Bronchial epithelial cell (primary cell): ENCODE measurements around the gene C10orf90. TPM values are rescaled to one million over a fixed set of nuclear protein-coding genes. Genes with fewer than 3 reads are reported as not detected.

Source experiments
- DNase-seq: peaks from one replicate; pipeline ENCODE4 v3.0.0-alpha.2; 2010; ENCODE audit warnings: low read depth
- FAIRE-seq: peaks from 2 replicates; lab custom pipeline; 2011; peaks lifted over from hg19 to GRCh38; lab: Jason Lieb, UNC
- H3K27me3 ChIP-seq: 2 replicates; pipeline ENCODE4 v1.5.1; 2011; ENCODE audit warnings: low read length; ENCODE audit not compliant: control insufficient read depth, insufficient read depth
- H3K36me3 ChIP-seq: 2 replicates; pipeline ENCODE4 v1.5.1; 2011; ENCODE audit warnings: low read length; ENCODE audit not compliant: control insufficient read depth, insufficient read depth
- H3K4me3 ChIP-seq: 2 replicates; pipeline ENCODE4 v1.5.1; 2011; ENCODE audit warnings: mild to moderate bottlenecking, low read depth, low read length, control low read depth
- total RNA-seq: library from RNA; depleted of rRNA; stranded (reverse); fragments of >200 nt; gene quantifications from 2 replicates; pipeline ENCODE4 v1.2.1, GENCODE V29; 2014
- TF ChIP-seq, protein P1 (sequence below): IDR thresholded peaks from 2 replicates; pipeline ENCODE4 v1.5.1; 2011; ENCODE audit warnings: mild to moderate bottlenecking, moderate library complexity, low read length, control low read depth, inconsistent platforms; ENCODE audit not compliant: insufficient read depth, severe bottlenecking

C10orf90 gene
- total RNA-seq, 1 donor from 2014 or later = not detected

DNA sequence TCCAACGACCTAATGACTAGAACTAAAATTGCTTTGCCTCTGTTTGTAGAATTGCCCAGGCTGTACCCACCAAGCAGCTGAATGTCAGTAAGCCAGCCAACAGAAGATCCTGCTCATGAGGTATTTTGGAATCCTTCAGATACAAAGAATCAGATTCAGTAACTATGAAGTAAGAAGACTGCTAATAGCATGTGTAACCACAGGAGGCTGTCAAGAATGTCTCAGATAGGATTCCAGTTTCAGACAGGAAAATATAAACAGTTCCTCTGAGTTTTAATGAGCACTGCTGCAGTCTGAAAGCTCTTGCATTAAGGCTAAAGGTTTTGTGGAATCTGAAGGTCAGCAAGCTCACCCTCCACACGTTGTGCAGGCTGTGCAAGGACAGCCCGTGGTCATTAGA is 169.6 kb downstream of the C10orf90 start:
- Histone ChIP-seq H3K27me3 (no peaks in the 10 kb centered on the region), H3K36me3 (no peaks in the 10 kb centered on the region), H3K4me3 (no peak overlapping the region)
- no peak for DNase-seq
- FAIRE-seq = no peak
- TF ChIP-seq, protein P1, sequence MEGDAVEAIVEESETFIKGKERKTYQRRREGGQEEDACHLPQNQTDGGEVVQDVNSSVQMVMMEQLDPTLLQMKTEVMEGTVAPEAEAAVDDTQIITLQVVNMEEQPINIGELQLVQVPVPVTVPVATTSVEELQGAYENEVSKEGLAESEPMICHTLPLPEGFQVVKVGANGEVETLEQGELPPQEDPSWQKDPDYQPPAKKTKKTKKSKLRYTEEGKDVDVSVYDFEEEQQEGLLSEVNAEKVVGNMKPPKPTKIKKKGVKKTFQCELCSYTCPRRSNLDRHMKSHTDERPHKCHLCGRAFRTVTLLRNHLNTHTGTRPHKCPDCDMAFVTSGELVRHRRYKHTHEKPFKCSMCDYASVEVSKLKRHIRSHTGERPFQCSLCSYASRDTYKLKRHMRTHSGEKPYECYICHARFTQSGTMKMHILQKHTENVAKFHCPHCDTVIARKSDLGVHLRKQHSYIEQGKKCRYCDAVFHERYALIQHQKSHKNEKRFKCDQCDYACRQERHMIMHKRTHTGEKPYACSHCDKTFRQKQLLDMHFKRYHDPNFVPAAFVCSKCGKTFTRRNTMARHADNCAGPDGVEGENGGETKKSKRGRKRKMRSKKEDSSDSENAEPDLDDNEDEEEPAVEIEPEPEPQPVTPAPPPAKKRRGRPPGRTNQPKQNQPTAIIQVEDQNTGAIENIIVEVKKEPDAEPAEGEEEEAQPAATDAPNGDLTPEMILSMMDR = no peak

DNA sequence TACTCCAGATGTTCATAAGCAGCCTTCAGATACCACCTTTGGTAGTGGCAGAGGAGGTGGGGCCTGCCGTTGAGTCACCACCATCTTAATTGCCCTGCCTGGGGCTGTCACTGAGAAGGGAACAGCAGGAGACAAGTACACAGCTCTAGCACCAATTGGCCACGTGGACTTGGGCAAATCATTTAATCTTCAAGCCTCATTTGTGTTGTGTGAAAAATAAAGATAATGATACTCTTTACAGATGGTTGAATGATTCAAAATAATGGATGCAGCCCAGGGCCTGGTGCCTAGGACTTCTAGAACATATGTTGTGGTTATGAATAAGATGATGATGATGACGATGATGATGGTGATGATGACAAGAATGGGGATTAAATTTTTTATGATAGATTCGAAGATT is 170.3 kb downstream of the C10orf90 start:
- no peak for FAIRE-seq
- TF ChIP-seq, protein P1 = no peak
- no peak for DNase-seq
- Histone ChIP-seq H3K4me3 (no peak overlapping the region), H3K36me3 (no peaks in the 10 kb centered on the region), H3K27me3 (no peaks in the 10 kb centered on the region)

DNA sequence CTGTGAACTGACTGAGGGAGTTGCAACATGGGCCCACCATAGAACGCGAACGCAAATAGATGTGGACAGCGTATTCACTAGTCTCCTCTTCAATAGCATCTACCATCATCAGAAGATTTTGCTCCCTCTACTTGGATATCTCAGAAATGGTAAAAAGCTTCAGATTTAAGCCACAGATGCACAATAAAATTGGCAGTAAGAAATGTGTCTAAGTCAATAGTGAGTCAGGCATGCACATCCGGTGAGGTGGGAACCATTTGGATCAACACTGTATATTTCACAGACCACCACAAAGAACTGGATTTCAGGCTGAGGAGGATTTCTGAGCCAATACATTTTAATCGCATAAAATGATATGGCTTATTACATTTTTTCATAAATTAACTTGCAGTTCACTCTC is 170.7 kb downstream of the C10orf90 start:
- Histone ChIP-seq H3K4me3 (no peak overlapping the region), H3K36me3 (no peaks in the 10 kb centered on the region), H3K27me3 (no peaks in the 10 kb centered on the region)
- no peak for FAIRE-seq
- TF ChIP-seq, protein P1 = no peak
- DNase-seq = no peak

DNA sequence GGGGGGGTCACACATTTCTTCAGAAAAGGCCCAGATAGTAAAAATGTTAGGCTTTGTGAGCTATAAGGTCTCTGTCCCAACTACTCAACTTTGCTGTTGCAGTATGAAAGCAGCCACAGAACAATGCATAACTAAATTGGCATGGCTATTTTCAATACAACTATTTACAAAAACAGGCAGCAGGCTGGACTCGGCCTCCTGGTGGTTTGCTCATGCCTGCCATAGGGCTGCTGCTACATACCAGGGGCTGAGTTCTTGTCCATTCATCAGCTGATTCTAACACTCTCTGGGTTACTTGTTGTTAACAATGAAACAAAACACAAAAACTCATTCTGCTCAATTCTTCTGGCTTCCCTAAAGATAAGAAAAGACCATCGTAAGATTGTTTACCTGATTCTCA is 172.8 kb downstream of the C10orf90 start:
- no peaks in the 10 kb centered on the region for H3K36me3 ChIP-seq
- DNase-seq (no peak), FAIRE-seq (no peak)
- H3K4me3 ChIP-seq = no peak overlapping the region
- H3K27me3 ChIP-seq = no peaks in the 10 kb centered on the region
- TF ChIP-seq, protein P1 = no peak

DNA sequence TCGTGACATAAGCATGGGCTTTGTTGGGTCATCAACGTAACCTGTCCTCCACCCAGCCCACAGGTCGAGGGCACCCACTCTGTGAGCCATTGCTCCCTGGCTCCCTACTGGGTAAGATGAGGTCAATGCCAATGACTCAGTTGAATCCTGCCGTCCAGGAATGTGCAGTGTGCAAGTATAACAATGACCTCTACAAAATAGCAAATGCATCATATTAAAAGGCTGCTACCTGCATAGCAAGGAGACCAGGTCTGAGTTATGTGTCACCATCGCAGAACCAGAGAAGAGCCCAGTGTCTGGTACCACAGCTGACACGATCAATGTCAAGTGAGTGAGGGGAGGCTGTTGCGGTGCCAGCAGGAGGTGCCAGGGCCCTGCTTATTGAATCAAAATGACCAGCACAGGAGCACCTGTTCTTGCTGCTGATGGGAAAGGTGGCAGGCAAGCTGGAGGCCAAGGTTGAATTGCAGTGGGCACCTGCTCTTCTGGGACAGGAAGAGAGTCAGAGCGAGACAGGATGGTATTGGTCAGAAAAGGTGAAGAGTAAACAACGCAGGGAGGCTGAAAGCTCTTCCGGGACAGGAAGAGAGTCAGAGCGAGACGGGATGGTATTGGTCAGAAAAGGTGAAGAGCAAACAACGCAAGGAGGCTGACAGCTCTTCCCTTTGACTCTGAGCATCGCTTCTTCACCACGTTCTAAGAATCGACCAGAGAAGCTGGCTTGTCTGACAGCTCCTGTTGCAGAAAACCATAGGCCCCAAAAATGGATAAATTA is 173.5 kb downstream of the C10orf90 start:
- Histone ChIP-seq H3K4me3 (no peak overlapping the region), H3K36me3 (no peaks in the 10 kb centered on the region), H3K27me3 (no peaks in the 10 kb centered on the region)
- FAIRE-seq = peak; percentile 28
- DNase-seq = no peak
- TF ChIP-seq, protein P1 = no peak

DNA sequence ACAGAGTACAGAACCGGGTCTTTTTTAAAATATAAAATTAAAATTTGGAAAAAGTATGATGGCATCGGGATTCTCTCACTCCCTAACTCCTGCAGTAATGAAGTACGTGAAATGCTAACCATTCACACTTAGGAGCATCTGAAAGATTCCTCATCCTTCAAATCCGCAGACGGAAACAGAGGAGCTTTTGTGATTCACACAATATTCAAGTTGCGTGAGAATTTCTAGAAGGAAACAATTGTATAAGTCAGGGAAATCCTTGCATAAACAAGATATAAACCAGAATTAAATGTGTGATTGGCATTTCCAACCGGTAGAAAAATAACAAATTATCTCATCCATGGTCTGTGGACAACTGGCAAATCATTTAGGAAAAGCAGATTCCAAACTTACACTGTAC is 179.0 kb downstream of the C10orf90 start:
- DNase-seq (no peak), FAIRE-seq (no peak)
- H3K27me3 ChIP-seq = no peaks in the 10 kb centered on the region
- no peak overlapping the region for H3K4me3 ChIP-seq
- no peaks in the 10 kb centered on the region for H3K36me3 ChIP-seq
- TF ChIP-seq, protein P1 = no peak
